IPS DF 19.7 (cell line): ENCODE measurements around the gene PRIM1.
"Not testable (repeated sequence)": the region's sequence is repeated elsewhere in the genome, so short reads cannot be mapped to it uniquely, and the experiment has no call there.

ENCODE experiments used
- DNase-seq: peaks from one replicate; pipeline ENCODE4 v3.0.0-alpha.2; 2013; ENCODE audit warnings: low read depth, low spot score

PRIM1 gene

GRCh38 chr12:56760460-56760859, 8.3 kb upstream of the PRIM1 start:
- DNase-seq: no peak

- no peak for DNase-seq
Observed at GRCh38 chr12:56759263-56759908, 7.3 kb upstream of the PRIM1 start.

- DNase-seq: no peak
Observed at GRCh38 chr12:56758728-56759262, 6.7 kb upstream of the PRIM1 start.

- not testable (repeated sequence) for DNase-seq
Observed at GRCh38 chr12:56757971-56758370, 5.8 kb upstream of the PRIM1 start.

- DNase-seq: no peak
Observed at GRCh38 chr12:56753566-56753965, 1.4 kb upstream of the PRIM1 start.

GRCh38 chr12:56750596-56750995, 1.5 kb downstream of the PRIM1 start:
- DNase-seq: not testable (repeated sequence)

- DNase-seq: no peak
Observed at GRCh38 chr12:56749853-56750252, 2.3 kb downstream of the PRIM1 start.

GRCh38 chr12:56749359-56749758, 2.8 kb downstream of the PRIM1 start:
- DNase-seq: no peak

- DNase-seq: no peak
Observed at GRCh38 chr12:56728139-56728861, 23.8 kb downstream of the PRIM1 start.

GRCh38 chr12:56726196-56726675, 25.9 kb downstream of the PRIM1 start:
- DNase-seq: not testable (repeated sequence)

GRCh38 chr12:56725723-56726102, 26.4 kb downstream of the PRIM1 start:
- no peak for DNase-seq

- DNase-seq: peak; percentile 78
Observed at GRCh38 chr12:56724972-56725722, 27.0 kb downstream of the PRIM1 start, which contains the start of gene NACA. Gene NACA (minus strand): TSS chr12:56725299. CDS start chr12:56724521, 778 bp downstream.

GRCh38 chr12:56724701-56724971, 27.5 kb downstream of the PRIM1 start:
- no peak for DNase-seq

- no peak for DNase-seq
Observed at GRCh38 chr12:56723889-56724700, 28.0 kb downstream of the PRIM1 start.

GRCh38 chr12:56723352-56723751, 28.8 kb downstream of the PRIM1 start:
- DNase-seq: no peak

GRCh38 chr12:56722832-56723231, 29.3 kb downstream of the PRIM1 start:
- no peak for DNase-seq

- DNase-seq: no peak
Observed at GRCh38 chr12:56721721-56722120, 30.4 kb downstream of the PRIM1 start.

- DNase-seq: no peak
Observed at GRCh38 chr12:56721216-56721615, 30.9 kb downstream of the PRIM1 start.

- DNase-seq: no peak
Observed at GRCh38 chr12:56720731-56721151, 31.4 kb downstream of the PRIM1 start.

GRCh38 chr12:56719056-56719455, 33.1 kb downstream of the PRIM1 start:
- no peak for DNase-seq

- no peak for DNase-seq
Observed at GRCh38 chr12:56718636-56719035, 33.5 kb downstream of the PRIM1 start.
